KOPT-K1 (cell line): ENCODE results near the gene PRDM15.

ENCODE experiments used
- H3K27ac ChIP-seq: fragments of 200-600 bp; sonication (generic); 2 replicates; pipeline ENCODE4 v1.5.1; 2016; ENCODE audit warnings: antibody characterized with exemption, mild to moderate bottlenecking, low read depth, low read length; ENCODE audit not compliant: poor library complexity, severe bottlenecking
- H3K36me3 ChIP-seq: fragments of 200-600 bp; sonication (generic); 2 replicates; pipeline ENCODE4 v1.5.1; 2017; ENCODE audit warnings: antibody characterized with exemption, mild to moderate bottlenecking, low read length, moderate library complexity; ENCODE audit not compliant: insufficient read depth
- H3K9me3 ChIP-seq: fragments of 200-600 bp; sonication (generic); 2 replicates; pipeline ENCODE4 v1.5.1; 2017; ENCODE audit warnings: antibody characterized with exemption, low read length, mild to moderate bottlenecking; ENCODE audit not compliant: insufficient read depth, poor library complexity, severe bottlenecking

PRDM15 gene

GRCh38 chr21:41879190-41879998 is at the start of gene PRDM15:
PRDM15 (minus strand) TSS chr21:41879344; CDS start chr21:41860363, 18,981 bp downstream.
- Histone ChIP-seq H3K9me3 (no peaks in the 10 kb centered on the region), H3K27ac (peak within 1 kb of the TSS; percentile 97)

GRCh38 chr21:41928621-41929220 is 49.6 kb upstream of the PRDM15 start:
- Histone ChIP-seq H3K27ac (peak overlapping the region; percentile 49), H3K36me3 (no peaks in the 10 kb centered on the region)

More at GRCh38 chr21:41879190-41879998, at the start of gene PRDM15:
- H3K36me3 ChIP-seq: peaks cover 7% of the 10 kb centered on the region; the same call in 1 of the 2 replicates

GRCh38 chr21:41927727-41928409 is 48.7 kb upstream of the PRDM15 start:
- H3K36me3 ChIP-seq: no peaks in the 10 kb centered on the region
- H3K9me3 ChIP-seq: no peaks in the 10 kb centered on the region
- peak overlapping the region; percentile 97 for H3K27ac ChIP-seq

More at GRCh38 chr21:41928621-41929220, 49.6 kb upstream of the PRDM15 start:
- H3K9me3 ChIP-seq: no peaks in the 10 kb centered on the region

- H3K9me3 ChIP-seq: no peaks in the 10 kb centered on the region
- H3K27ac ChIP-seq: peak overlapping the region; percentile 97
Observed at GRCh38 chr21:41926807-41927171, 47.6 kb upstream of the PRDM15 start.

GRCh38 chr21:41926117-41926806 is 47.1 kb upstream of the PRDM15 start:
- Histone ChIP-seq H3K27ac (peak overlapping the region; percentile 97), H3K36me3 (no peaks in the 10 kb centered on the region), H3K9me3 (no peaks in the 10 kb centered on the region)

More at GRCh38 chr21:41926807-41927171, 47.6 kb upstream of the PRDM15 start:
- no peaks in the 10 kb centered on the region for H3K36me3 ChIP-seq

- Histone ChIP-seq H3K27ac (peak overlapping the region; percentile 97), H3K9me3 (no peaks in the 10 kb centered on the region), H3K36me3 (no peaks in the 10 kb centered on the region)
Observed at GRCh38 chr21:41925767-41926116, 46.6 kb upstream of the PRDM15 start.

- peak overlapping the region; percentile 97 for H3K27ac ChIP-seq
- H3K36me3 ChIP-seq: no peaks in the 10 kb centered on the region
- no peaks in the 10 kb centered on the region for H3K9me3 ChIP-seq
Observed at GRCh38 chr21:41924368-41924754, 45.2 kb upstream of the PRDM15 start.

- peak overlapping the region; percentile 75 for H3K27ac ChIP-seq
- H3K36me3 ChIP-seq: no peaks in the 10 kb centered on the region
- no peaks in the 10 kb centered on the region for H3K9me3 ChIP-seq
Observed at GRCh38 chr21:41923631-41924367, 44.7 kb upstream of the PRDM15 start.

- no peaks in the 10 kb centered on the region for H3K9me3 ChIP-seq
- no peaks in the 10 kb centered on the region; the same call in 1 of the 2 replicates for H3K36me3 ChIP-seq
- H3K27ac ChIP-seq: peak overlapping the region; percentile 75
Observed at GRCh38 chr21:41923186-41923585, 44.0 kb upstream of the PRDM15 start.

GRCh38 chr21:41921021-41921420 is 41.9 kb upstream of the PRDM15 start:
- no peak overlapping the region for H3K27ac ChIP-seq
- H3K9me3 ChIP-seq: no peaks in the 10 kb centered on the region
- peaks cover 8% of the 10 kb centered on the region; the same call in 1 of the 2 replicates for H3K36me3 ChIP-seq

- H3K36me3 ChIP-seq: peaks cover 8% of the 10 kb centered on the region; the same call in 1 of the 2 replicates
- H3K9me3 ChIP-seq: no peaks in the 10 kb centered on the region
- no peak overlapping the region for H3K27ac ChIP-seq
Observed at GRCh38 chr21:41920476-41920875, 41.3 kb upstream of the PRDM15 start.

GRCh38 chr21:41919666-41920398 is 40.7 kb upstream of the PRDM15 start:
- Histone ChIP-seq H3K36me3 (peaks cover 8% of the 10 kb centered on the region; the same call in 1 of the 2 replicates), H3K27ac (no peak overlapping the region), H3K9me3 (no peaks in the 10 kb centered on the region)

- H3K36me3 ChIP-seq: peaks cover 8% of the 10 kb centered on the region; the same call in 1 of the 2 replicates
- H3K9me3 ChIP-seq: no peaks in the 10 kb centered on the region
- no peak overlapping the region for H3K27ac ChIP-seq
Observed at GRCh38 chr21:41918561-41919358, 39.6 kb upstream of the PRDM15 start.
